Fibroblast of pulmonary artery (primary cell): Measurements from ENCODE around the gene TSHZ1.

ENCODE experiments used
- DNase-seq: peaks from one replicate; pipeline ENCODE4 v3.0.0-alpha.2; 2010; ENCODE audit warnings: low read depth
- H3K4me3 ChIP-seq: replicated peaks from 2 replicates; pipeline ENCODE4 v1.5.1; 2011; ENCODE audit warnings: low read depth, mild to moderate bottlenecking, control low read depth, low read length, moderate library complexity
- CTCF ChIP-seq: IDR thresholded peaks from 2 replicates; pipeline ENCODE4 v1.5.1; 2011; ENCODE audit warnings: mild to moderate bottlenecking, control low read depth, low read length, inconsistent platforms; ENCODE audit errors: missing control alignments

Gene TSHZ1

GRCh38 chr18:75304678-75305557 lies 94.3 kb downstream of the TSHZ1 start:
- H3K4me3 ChIP-seq = no peak overlapping the region
- TF ChIP-seq CTCF = no peak
- DNase-seq = no peak

GRCh38 chr18:75305984-75306383 lies 95.4 kb downstream of the TSHZ1 start:
- DNase-seq = no peak
- H3K4me3 ChIP-seq = no peak overlapping the region
- no peak for TF ChIP-seq CTCF

GRCh38 chr18:75307530-75307929 lies 96.9 kb downstream of the TSHZ1 start:
- DNase-seq = no peak
- TF ChIP-seq CTCF = no peak
- no peak overlapping the region for H3K4me3 ChIP-seq

GRCh38 chr18:75309564-75309963 lies 99.0 kb downstream of the TSHZ1 start:
- no peak for TF ChIP-seq CTCF
- H3K4me3 ChIP-seq = no peak overlapping the region
- DNase-seq = no peak

- no peak overlapping the region for H3K4me3 ChIP-seq
- no peak for TF ChIP-seq CTCF
- no peak for DNase-seq
Observed at GRCh38 chr18:75314117-75314516, 103.5 kb downstream of the TSHZ1 start.

GRCh38 chr18:75314606-75315005 lies 104.0 kb downstream of the TSHZ1 start:
- no peak overlapping the region for H3K4me3 ChIP-seq
- DNase-seq = no peak
- TF ChIP-seq CTCF = no peak

- no peak for TF ChIP-seq CTCF
- H3K4me3 ChIP-seq = no peak overlapping the region
- DNase-seq = no peak
Observed at GRCh38 chr18:75316223-75316622, 105.6 kb downstream of the TSHZ1 start.
